Muscle layer of duodenum (tissue), 2 donors: Measurements from ENCODE around the gene ZMAT3.

ENCODE experiments used
- H3K27ac ChIP-seq: one replicate; pipeline ENCODE4 v1.7.0; 2013; ENCODE audit warnings: mild to moderate bottlenecking, low read length
- H3K27me3 ChIP-seq: one replicate; pipeline ENCODE4 v1.7.0; 2013; ENCODE audit warnings: low read depth, mild to moderate bottlenecking, control low read depth, low read length
- H3K36me3 ChIP-seq, 2 donors: one replicate each; pipeline ENCODE4 v1.7.0; 2013; ENCODE audit warnings: low read length in 2 of 2, control low read depth in 1 of 2, mild to moderate bottlenecking in 1 of 2; ENCODE audit not compliant: insufficient read depth in 2 of 2, control insufficient read depth in 1 of 2
- H3K4me1 ChIP-seq, 2 donors: one replicate each; pipeline ENCODE4 v1.7.0; 2013; ENCODE audit warnings: low read length in 2 of 2, mild to moderate bottlenecking in 2 of 2, control low read depth in 1 of 2, moderate library complexity in 1 of 2; ENCODE audit not compliant: insufficient read depth in 2 of 2, control insufficient read depth in 1 of 2
- H3K4me3 ChIP-seq, 2 donors: one replicate each; pipeline ENCODE4 v1.7.0; 2013; ENCODE audit warnings: low read length in 2 of 2, low read depth in 1 of 2, mild to moderate bottlenecking in 1 of 2
- H3K9me3 ChIP-seq, 2 donors: one replicate each; pipeline ENCODE4 v1.7.0; 2013; ENCODE audit warnings: low read length in 2 of 2, control low read depth in 1 of 2, mild to moderate bottlenecking in 1 of 2; ENCODE audit not compliant: control insufficient read depth in 1 of 2
- donor health status: healthy.

ZMAT3 gene

GRCh38 chr3:178986456-178986855 is 85.2 kb downstream of the ZMAT3 start:
- peaks cover 0 to 15% of the 10 kb centered on the region in 2 donors for H3K36me3 ChIP-seq
- no peak overlapping the region for H3K27ac ChIP-seq
- peaks cover 13 to 27% of the 10 kb centered on the region in 2 donors for H3K9me3 ChIP-seq
- no peaks in the 10 kb centered on the region for H3K4me1 ChIP-seq
- no peak overlapping the region for H3K4me3 ChIP-seq
- no peaks in the 10 kb centered on the region for H3K27me3 ChIP-seq

- Histone ChIP-seq H3K4me3 (no peak overlapping the region), H3K36me3 (no peaks in the 10 kb centered on the region), H3K9me3 (peaks cover 0 to 6% of the 10 kb centered on the region in 2 donors), H3K4me1 (no peaks in the 10 kb centered on the region), H3K27me3 (no peaks in the 10 kb centered on the region), H3K27ac (no peak overlapping the region)
Observed at GRCh38 chr3:178982137-178982536, 89.5 kb downstream of the ZMAT3 start.

GRCh38 chr3:178975320-178975719 is 96.3 kb downstream of the ZMAT3 start:
- H3K27me3 ChIP-seq: no peaks in the 10 kb centered on the region

DNA sequence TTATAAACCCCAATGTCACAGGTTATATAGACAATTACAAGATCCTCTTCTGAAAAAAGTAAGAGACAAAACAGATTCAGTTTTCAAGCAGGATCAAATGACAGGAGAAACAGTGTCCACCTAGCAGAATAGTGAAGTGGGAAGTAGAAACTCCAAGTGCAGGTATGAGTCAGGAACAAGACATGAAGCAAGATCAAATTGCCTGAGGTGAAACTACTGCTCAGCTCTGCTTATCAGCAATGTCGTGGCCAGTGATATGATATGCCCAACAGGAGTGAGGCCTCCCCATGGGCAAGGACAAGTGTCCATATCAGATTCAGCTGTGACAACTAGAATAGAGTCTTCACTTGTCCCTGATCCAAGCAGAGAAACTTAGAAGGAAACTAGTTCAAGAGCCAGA is 100.0 kb downstream of the ZMAT3 start:
- Histone ChIP-seq H3K4me3 (no peak overlapping the region), H3K9me3 (peaks cover 0 to 10% of the 10 kb centered on the region in 2 donors), H3K27ac (no peak overlapping the region), H3K36me3 (no peaks in the 10 kb centered on the region), H3K4me1 (peaks cover 5 to 6% of the 10 kb centered on the region in 2 donors), H3K27me3 (no peaks in the 10 kb centered on the region)

More at GRCh38 chr3:178975320-178975719, 96.3 kb downstream of the ZMAT3 start:
- Histone ChIP-seq H3K4me3 (no peak overlapping the region), H3K27ac (no peak overlapping the region), H3K9me3 (peaks cover 0 to 10% of the 10 kb centered on the region in 2 donors), H3K36me3 (no peaks in the 10 kb centered on the region), H3K4me1 (no peaks in the 10 kb centered on the region)

GRCh38 chr3:178969004-178969700 is 102.5 kb downstream of the ZMAT3 start:
- peaks cover 5 to 13% of the 10 kb centered on the region in 2 donors for H3K4me1 ChIP-seq
- H3K27ac ChIP-seq: no peak overlapping the region
- peaks cover 0 to 6% of the 10 kb centered on the region in 2 donors for H3K9me3 ChIP-seq

More at GRCh38 chr3:178969004-178969700, 102.5 kb downstream of the ZMAT3 start:
- Histone ChIP-seq H3K36me3 (no peaks in the 10 kb centered on the region), H3K4me3 (no peak overlapping the region), H3K27me3 (no peaks in the 10 kb centered on the region)
